Right lung (tissue), 5 donors: ENCODE measurements around the gene FLYWCH2. TPM values are rescaled to one million over a fixed set of nuclear protein-coding genes. Genes with fewer than 3 reads are reported as not detected.

ENCODE experiments used
- DNase-seq, 2 donors: peaks; one replicate each; pipeline ENCODE4 v3.0.0-alpha.2; 2013
- polyA plus RNA-seq, 5 donors: library from polyadenylated mRNA; unstranded; fragments of 120-200 nt; gene quantifications; one replicate each; pipeline versions ENCODE4 v1.2.1 to v1.2.3, GENCODE V29; 2013; ENCODE audit warnings: inconsistent platforms in 1 of 5, low replicate concordance in 1 of 5; ENCODE audit not compliant: insufficient read length in 5 of 5, insufficient read depth in 1 of 5

FLYWCH2 gene
- polyA plus RNA-seq, 5 donors, result 14.0 to 34.9 (median 19.8) TPM

- no peak for DNase-seq
Observed at GRCh38 chr16:2852003-2852730, 30.8 kb upstream of the FLYWCH2 start.

GRCh38 chr16:2852731-2853507 is 30.1 kb upstream of the FLYWCH2 start:
- no peak for DNase-seq

GRCh38 chr16:2853531-2854073 is 29.4 kb upstream of the FLYWCH2 start:
- no peak for DNase-seq

- no peak for DNase-seq
Observed at GRCh38 chr16:2854700-2855309, 28.2 kb upstream of the FLYWCH2 start.

- DNase-seq, result no peak
Observed at GRCh38 chr16:2855536-2855935, 27.5 kb upstream of the FLYWCH2 start.

- no peak for DNase-seq
Observed at GRCh38 chr16:2856061-2856670, 26.8 kb upstream of the FLYWCH2 start.

- DNase-seq, result no peak
Observed at GRCh38 chr16:2856686-2857450, 26.1 kb upstream of the FLYWCH2 start.

- peak; percentile 38 to 62 for DNase-seq
Observed at GRCh38 chr16:2857451-2858244, 25.4 kb upstream of the FLYWCH2 start, which contains the start of gene PRSS22. Gene PRSS22, minus strand, starts transcription at chr16:2858170. Its CDS starts 66 bp downstream, at chr16:2858104.

GRCh38 chr16:2858245-2859025 is 24.6 kb upstream of the FLYWCH2 start:
- DNase-seq, result peak; percentile 65 to 72

GRCh38 chr16:2859686-2860265 is 23.2 kb upstream of the FLYWCH2 start:
- DNase-seq, result no peak

GRCh38 chr16:2860826-2861567 is 22.0 kb upstream of the FLYWCH2 start:
- DNase-seq, result no peak

GRCh38 chr16:2865651-2866050 is 17.4 kb upstream of the FLYWCH2 start:
- no peak for DNase-seq

GRCh38 chr16:2866431-2866830 is 16.6 kb upstream of the FLYWCH2 start:
- no peak for DNase-seq

GRCh38 chr16:2867661-2867986 is 15.4 kb upstream of the FLYWCH2 start:
- DNase-seq, result no peak

- DNase-seq, result peak; percentile 87 to 89
Observed at GRCh38 chr16:2867987-2868789, 14.8 kb upstream of the FLYWCH2 start.

GRCh38 chr16:2871926-2872325 is 11.1 kb upstream of the FLYWCH2 start:
- DNase-seq, result no peak
